SH-SY5Y (cell line): ENCODE measurements around the gene HAO2.

Experiments used
- GATA2 ChIP-seq: IDR thresholded peaks from 2 replicates; pipeline ENCODE4 v1.6.1; 2011; ENCODE audit warnings: mild to moderate bottlenecking, low read depth, low read length
- GATA3 ChIP-seq: IDR thresholded peaks from 2 replicates; pipeline ENCODE4 v1.6.1; 2011; ENCODE audit warnings: low read depth, mild to moderate bottlenecking, low read length, moderate library complexity

The HAO2 gene

GRCh38 chr1:119388450-119388849, 19.9 kb downstream of the HAO2 start:
- TF ChIP-seq GATA3 (no peak), GATA2 (no peak)

GRCh38 chr1:119390526-119390925, 21.9 kb downstream of the HAO2 start:
- TF ChIP-seq GATA2, result no peak
- TF ChIP-seq GATA3, result no peak

GRCh38 chr1:119391749-119392148, 23.2 kb downstream of the HAO2 start:
- no peak for TF ChIP-seq GATA3
- no peak for TF ChIP-seq GATA2

GRCh38 chr1:119394085-119394484, 25.5 kb downstream of the HAO2 start:
- TF ChIP-seq GATA3, result no peak
- TF ChIP-seq GATA2, result no peak

- no peak for TF ChIP-seq GATA2
- no peak for TF ChIP-seq GATA3
Measured at GRCh38 chr1:119396982-119397381, 28.4 kb downstream of the HAO2 start.

GRCh38 chr1:119397986-119398385, 29.4 kb downstream of the HAO2 start:
- TF ChIP-seq GATA2, result no peak
- no peak for TF ChIP-seq GATA3

- no peak for TF ChIP-seq GATA3
- no peak for TF ChIP-seq GATA2
Measured at GRCh38 chr1:119404736-119405135, 36.2 kb downstream of the HAO2 start.

- no peak for TF ChIP-seq GATA3
- no peak for TF ChIP-seq GATA2
Measured at GRCh38 chr1:119409731-119410130, 41.1 kb downstream of the HAO2 start.

- TF ChIP-seq GATA3, result no peak
- TF ChIP-seq GATA2, result no peak
Measured at GRCh38 chr1:119410961-119411360, 42.4 kb downstream of the HAO2 start.

GRCh38 chr1:119414950-119415349, 46.4 kb downstream of the HAO2 start, which contains the start of gene HSD3B2:
TSS of gene HSD3B2 (plus strand) at chr1:119415150. CDS start at chr1:119415420, 270 bp downstream.
- no peak for TF ChIP-seq GATA3
- no peak for TF ChIP-seq GATA2

- TF ChIP-seq GATA3 (no peak), GATA2 (no peak)
Measured at GRCh38 chr1:119416006-119416640, 47.5 kb downstream of the HAO2 start.

- TF ChIP-seq GATA3 (no peak), GATA2 (no peak)
Measured at GRCh38 chr1:119419109-119419508, 50.5 kb downstream of the HAO2 start.

GRCh38 chr1:119420638-119421037, 52.1 kb downstream of the HAO2 start:
- TF ChIP-seq GATA2, result no peak
- TF ChIP-seq GATA3, result no peak

GRCh38 chr1:119422631-119423030, 54.0 kb downstream of the HAO2 start:
- TF ChIP-seq GATA2, result no peak
- TF ChIP-seq GATA3, result no peak

GRCh38 chr1:119428991-119429390, 60.4 kb downstream of the HAO2 start:
- TF ChIP-seq GATA3 (no peak), GATA2 (no peak)

- TF ChIP-seq GATA2, result no peak
- TF ChIP-seq GATA3, result no peak
Measured at GRCh38 chr1:119429687-119430086, 61.1 kb downstream of the HAO2 start.
